ENCODE measurements around the gene C11orf24. TPM values are rescaled to one million over a fixed set of nuclear protein-coding genes. Genes with fewer than 3 reads are reported as not detected.
"Not testable (repeated sequence)": the region's sequence is repeated elsewhere in the genome, so short reads cannot be mapped to it uniquely, and the experiment has no call there.

Gene C11orf24
- total and polyA plus RNA-seq, 4 donors = 9.8 to 50.0 (median 29.6) TPM

GRCh38 chr11:68289456-68289855, 17.7 kb upstream of the C11orf24 start:
- no peak for ATAC-seq (ENCODE audit: insufficient read depth, low FRiP score)
- no peak for TF ChIP-seq CTCF (IDR thresholded peaks at IDR 0.05; ENCODE audit: control extremely low read depth, extremely low read depth)
- Histone ChIP-seq H3K9me3 (ENCODE audit: control insufficient read depth in 4 of 4, insufficient read depth in 3 of 4, low read length in 3 of 4) (no peaks in the 10 kb centered on the region), H3K9ac (ENCODE audit: insufficient read depth in 1 of 2, low read length in 2 of 2) (no peak overlapping the region), H3K27me3 (ENCODE audit: control insufficient read depth in 3 of 3, insufficient read depth in 3 of 3, low read length in 2 of 3) (no peaks in the 10 kb centered on the region), H3K27ac (ENCODE audit: low read depth in 1 of 2, low read length in 1 of 2) (no peak overlapping the region), H3K36me3 (ENCODE audit: control insufficient read depth in 4 of 4, insufficient read depth in 4 of 4, low read length in 4 of 4) (no peaks in the 10 kb centered on the region), H3K4me3 (no peak overlapping the region), H3K4me1 (ENCODE audit: control insufficient read depth in 5 of 5, insufficient read depth in 5 of 5, low read length in 5 of 5) (peaks cover 0 to 4% (median 0%) of the 10 kb centered on the region in 5 donors)
- DNase-seq = no peak
- 95 to 97% methylated on average over 2 of the region's 2 CpGs for WGBS, 2 donors

- Histone ChIP-seq H3K9me3 (ENCODE audit: control insufficient read depth in 4 of 4, insufficient read depth in 3 of 4, low read length in 3 of 4) (no peaks in the 10 kb centered on the region), H3K27ac (ENCODE audit: low read depth in 1 of 2, low read length in 1 of 2) (no peak overlapping the region), H3K27me3 (ENCODE audit: control insufficient read depth in 3 of 3, insufficient read depth in 3 of 3, low read length in 2 of 3) (no peaks in the 10 kb centered on the region), H3K9ac (ENCODE audit: insufficient read depth in 1 of 2, low read length in 2 of 2) (no peak overlapping the region), H3K4me1 (ENCODE audit: control insufficient read depth in 5 of 5, insufficient read depth in 5 of 5, low read length in 5 of 5) (no peaks in the 10 kb centered on the region), H3K4me3 (no peak overlapping the region), H3K36me3 (ENCODE audit: control insufficient read depth in 4 of 4, insufficient read depth in 4 of 4, low read length in 4 of 4) (no peaks in the 10 kb centered on the region)
- ATAC-seq (ENCODE audit: insufficient read depth, low FRiP score) (no peak), DNase-seq (no peak)
- TF ChIP-seq CTCF (IDR thresholded peaks at IDR 0.05; ENCODE audit: control extremely low read depth, extremely low read depth) = no peak
- WGBS, 2 donors = 70 to 73% methylated on average over 8 of the region's 8 CpGs
Measured at GRCh38 chr11:68287419-68287818, 15.6 kb upstream of the C11orf24 start.

GRCh38 chr11:68284588-68284987, 12.8 kb upstream of the C11orf24 start:
- WGBS, 2 donors = 95 to 100% methylated on average over 3 of the region's 3 CpGs
- ATAC-seq (ENCODE audit: insufficient read depth, low FRiP score) = not testable (repeated sequence)

GRCh38 chr11:68282861-68283230, 11.1 kb upstream of the C11orf24 start:
- H3K9me3 ChIP-seq (ENCODE audit: control insufficient read depth in 4 of 4, insufficient read depth in 3 of 4, low read length in 3 of 4) = no peaks in the 10 kb centered on the region
- H3K4me1 ChIP-seq (ENCODE audit: control insufficient read depth in 5 of 5, insufficient read depth in 5 of 5, low read length in 5 of 5) = no peaks in the 10 kb centered on the region
- no peaks in the 10 kb centered on the region for H3K36me3 ChIP-seq (ENCODE audit: control insufficient read depth in 4 of 4, insufficient read depth in 4 of 4, low read length in 4 of 4)
- TF ChIP-seq CTCF (IDR thresholded peaks at IDR 0.05; ENCODE audit: control extremely low read depth, extremely low read depth) = no peak
- H3K9ac ChIP-seq (ENCODE audit: insufficient read depth in 1 of 2, low read length in 2 of 2) = no peak overlapping the region
- 92 to 96% methylated on average over 14 of the region's 14 CpGs for WGBS, 2 donors
- H3K27ac ChIP-seq (ENCODE audit: low read depth in 1 of 2, low read length in 1 of 2) = no peak overlapping the region
- DNase-seq (no peak), ATAC-seq (ENCODE audit: insufficient read depth, low FRiP score) (no peak)
- no peak overlapping the region for H3K4me3 ChIP-seq
- no peaks in the 10 kb centered on the region for H3K27me3 ChIP-seq (ENCODE audit: control insufficient read depth in 3 of 3, insufficient read depth in 3 of 3, low read length in 2 of 3)

More at GRCh38 chr11:68284588-68284987, 12.8 kb upstream of the C11orf24 start:
- H3K9ac ChIP-seq (ENCODE audit: insufficient read depth in 1 of 2, low read length in 2 of 2); H3K4me1 ChIP-seq (ENCODE audit: control insufficient read depth in 5 of 5, insufficient read depth in 5 of 5, low read length in 5 of 5); H3K9me3 ChIP-seq (ENCODE audit: control insufficient read depth in 4 of 4, insufficient read depth in 3 of 4, low read length in 3 of 4); DNase-seq; H3K4me3 ChIP-seq; H3K27ac ChIP-seq (ENCODE audit: low read depth in 1 of 2, low read length in 1 of 2); H3K27me3 ChIP-seq (ENCODE audit: control insufficient read depth in 3 of 3, insufficient read depth in 3 of 3, low read length in 2 of 3); H3K36me3 ChIP-seq (ENCODE audit: control insufficient read depth in 4 of 4, insufficient read depth in 4 of 4, low read length in 4 of 4): not testable (repeated sequence)
